ENCODE data around the gene FFAR1. TPM values are rescaled to one million over a fixed set of nuclear protein-coding genes. Genes with fewer than 3 reads are reported as not detected.

Gene FFAR1
- total and polyA plus RNA-seq, 2 donors (not counting 1 experiment from before 2014, with no cell fraction given): not detected

DNA sequence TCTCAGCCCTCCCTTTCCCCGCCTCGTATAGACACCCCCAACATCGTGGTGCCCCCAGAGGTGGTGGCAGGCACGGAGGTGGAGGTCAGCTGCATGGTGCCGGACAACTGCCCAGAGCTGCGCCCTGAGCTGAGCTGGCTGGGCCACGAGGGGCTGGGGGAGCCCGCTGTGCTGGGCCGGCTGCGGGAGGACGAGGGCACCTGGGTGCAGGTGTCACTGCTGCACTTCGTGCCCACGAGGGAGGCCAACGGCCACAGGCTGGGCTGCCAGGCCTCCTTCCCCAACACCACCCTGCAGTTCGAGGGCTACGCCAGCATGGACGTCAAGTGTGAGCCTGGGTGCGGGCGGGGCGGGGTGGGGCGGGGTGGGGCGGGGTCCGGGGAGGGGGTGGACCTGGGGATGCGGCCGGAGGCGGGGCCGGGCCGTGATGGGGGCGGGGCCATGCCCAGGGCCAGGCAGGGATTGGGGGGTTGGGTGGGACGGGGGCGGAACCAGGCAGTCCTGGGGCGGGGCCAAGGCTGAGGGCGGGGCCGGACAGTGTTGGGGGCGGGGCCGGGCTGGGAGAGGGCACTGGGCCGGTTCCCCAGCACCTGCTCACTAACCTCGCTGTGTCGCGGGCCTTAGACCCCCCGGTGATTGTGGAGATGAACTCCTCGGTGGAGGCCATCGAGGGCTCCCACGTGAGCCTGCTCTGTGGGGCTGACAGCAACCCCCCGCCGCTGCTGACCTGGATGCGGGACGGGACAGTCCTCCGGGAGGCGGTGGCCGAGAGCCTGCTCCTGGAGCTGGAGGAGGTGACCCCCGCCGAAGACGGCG is 48.0 kb upstream of the FFAR1 start:
- no peak for TF ChIP-seq EZH2 (IDR thresholded peaks at IDR 0.05; ENCODE audit: low read length, missing control alignments)
- TF ChIP-seq, protein P1, sequence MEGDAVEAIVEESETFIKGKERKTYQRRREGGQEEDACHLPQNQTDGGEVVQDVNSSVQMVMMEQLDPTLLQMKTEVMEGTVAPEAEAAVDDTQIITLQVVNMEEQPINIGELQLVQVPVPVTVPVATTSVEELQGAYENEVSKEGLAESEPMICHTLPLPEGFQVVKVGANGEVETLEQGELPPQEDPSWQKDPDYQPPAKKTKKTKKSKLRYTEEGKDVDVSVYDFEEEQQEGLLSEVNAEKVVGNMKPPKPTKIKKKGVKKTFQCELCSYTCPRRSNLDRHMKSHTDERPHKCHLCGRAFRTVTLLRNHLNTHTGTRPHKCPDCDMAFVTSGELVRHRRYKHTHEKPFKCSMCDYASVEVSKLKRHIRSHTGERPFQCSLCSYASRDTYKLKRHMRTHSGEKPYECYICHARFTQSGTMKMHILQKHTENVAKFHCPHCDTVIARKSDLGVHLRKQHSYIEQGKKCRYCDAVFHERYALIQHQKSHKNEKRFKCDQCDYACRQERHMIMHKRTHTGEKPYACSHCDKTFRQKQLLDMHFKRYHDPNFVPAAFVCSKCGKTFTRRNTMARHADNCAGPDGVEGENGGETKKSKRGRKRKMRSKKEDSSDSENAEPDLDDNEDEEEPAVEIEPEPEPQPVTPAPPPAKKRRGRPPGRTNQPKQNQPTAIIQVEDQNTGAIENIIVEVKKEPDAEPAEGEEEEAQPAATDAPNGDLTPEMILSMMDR (conservative IDR thresholded peaks at IDR 0.05 in 1 of 2, IDR thresholded peaks at IDR 0.05 in 1 of 2; ENCODE audit: low read depth in 1 of 2, low read length in 2 of 2): no peak
- no peaks in the 10 kb centered on the region for H3K36me3 ChIP-seq (ENCODE audit: control insufficient read depth, insufficient read depth, low read length)
- H3K4me3 ChIP-seq (replicated peaks in 1 of 4; ENCODE audit: control extremely low read depth in 1 of 4, insufficient read depth in 1 of 4, low read depth in 3 of 4, low read length in 4 of 4): no peak overlapping the region
- no peak overlapping the region for H3K4me2 ChIP-seq (ENCODE audit: extremely low read depth, insufficient read depth, low read length)
- H3K4me1 ChIP-seq (ENCODE audit: control insufficient read depth, extremely low read depth, insufficient read depth, low read length): no peaks in the 10 kb centered on the region
- no peaks in the 10 kb centered on the region for H4K20me1 ChIP-seq (ENCODE audit: control insufficient read depth, extremely low read depth, insufficient read depth, low read length)
- no peak overlapping the region for H3K27ac ChIP-seq (ENCODE audit: insufficient read depth, low read length)
- peaks cover 2% of the 10 kb centered on the region for H3K27me3 ChIP-seq (ENCODE audit: control insufficient read depth, insufficient read depth, low read length)
- H3K9ac ChIP-seq (ENCODE audit: insufficient read depth, low read length): no peak overlapping the region
- no peak for DNase-seq (ENCODE audit: low read depth in 2 of 2)
- no peak overlapping the region for H2AFZ ChIP-seq (ENCODE audit: low read length)
- no peaks in the 10 kb centered on the region for H3K79me2 ChIP-seq (ENCODE audit: control insufficient read depth, insufficient read depth, low read length)
- H3K9me3 ChIP-seq (ENCODE audit: control insufficient read depth, insufficient read depth, low read depth, low read length): no peaks in the 10 kb centered on the region

DNA sequence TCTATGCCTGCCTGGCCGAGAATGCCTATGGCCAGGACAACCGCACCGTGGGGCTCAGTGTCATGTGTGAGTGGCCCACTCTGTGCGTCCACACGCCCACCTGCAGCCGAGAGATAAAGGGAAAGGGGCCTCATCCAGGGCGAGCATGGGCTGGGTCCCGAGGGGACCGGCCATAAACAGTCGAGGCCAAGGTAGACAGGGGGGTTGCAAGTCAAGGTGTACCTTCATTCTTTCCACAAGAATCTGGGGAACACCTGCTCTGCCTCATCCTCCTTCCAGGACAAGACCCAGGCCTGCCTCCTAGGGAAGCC is 47.4 kb upstream of the FFAR1 start:
- TF ChIP-seq, protein P1 (conservative IDR thresholded peaks at IDR 0.05 in 1 of 2, IDR thresholded peaks at IDR 0.05 in 1 of 2; ENCODE audit: low read depth in 1 of 2, low read length in 2 of 2): no peak
- TF ChIP-seq EZH2 (IDR thresholded peaks at IDR 0.05; ENCODE audit: low read length, missing control alignments): no peak
- no peak for DNase-seq (ENCODE audit: low read depth in 2 of 2)
- Histone ChIP-seq H2AFZ (ENCODE audit: low read length) (no peak overlapping the region), H3K9ac (ENCODE audit: insufficient read depth, low read length) (no peak overlapping the region), H3K27ac (ENCODE audit: insufficient read depth, low read length) (no peak overlapping the region), H3K4me1 (ENCODE audit: control insufficient read depth, extremely low read depth, insufficient read depth, low read length) (no peaks in the 10 kb centered on the region), H3K79me2 (ENCODE audit: control insufficient read depth, insufficient read depth, low read length) (no peaks in the 10 kb centered on the region), H4K20me1 (ENCODE audit: control insufficient read depth, extremely low read depth, insufficient read depth, low read length) (no peaks in the 10 kb centered on the region), H3K36me3 (ENCODE audit: control insufficient read depth, insufficient read depth, low read length) (no peaks in the 10 kb centered on the region), H3K27me3 (ENCODE audit: control insufficient read depth, insufficient read depth, low read length) (peaks cover 2% of the 10 kb centered on the region), H3K4me2 (ENCODE audit: extremely low read depth, insufficient read depth, low read length) (no peak overlapping the region), H3K4me3 (replicated peaks in 1 of 4; ENCODE audit: control extremely low read depth in 1 of 4, insufficient read depth in 1 of 4, low read depth in 3 of 4, low read length in 4 of 4) (no peak overlapping the region), H3K9me3 (ENCODE audit: control insufficient read depth, insufficient read depth, low read depth, low read length) (no peaks in the 10 kb centered on the region)

DNA sequence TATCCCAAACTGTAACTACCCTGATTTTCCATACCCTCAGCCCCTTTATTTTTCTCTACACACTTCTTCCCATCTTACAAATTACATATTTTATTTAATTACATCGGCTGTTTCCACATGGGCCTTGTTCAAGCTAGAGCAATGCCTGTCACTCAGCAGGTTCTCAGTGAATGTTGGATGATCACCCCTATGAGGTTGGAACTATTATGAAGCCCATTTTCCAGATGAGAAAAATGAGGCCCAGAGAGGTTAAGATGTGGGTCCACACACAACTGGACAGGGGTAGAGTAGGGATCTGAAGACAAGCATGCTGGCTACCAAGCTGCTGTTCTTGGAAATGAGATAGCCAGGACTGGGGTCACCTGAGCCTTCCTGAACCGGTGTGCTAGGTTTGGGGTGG is 45.7 kb upstream of the FFAR1 start:
- no peaks in the 10 kb centered on the region for H4K20me1 ChIP-seq (ENCODE audit: control insufficient read depth, extremely low read depth, insufficient read depth, low read length)
- no peaks in the 10 kb centered on the region for H3K36me3 ChIP-seq (ENCODE audit: control insufficient read depth, insufficient read depth, low read length)
- H3K27me3 ChIP-seq (ENCODE audit: control insufficient read depth, insufficient read depth, low read length): peaks cover 2% of the 10 kb centered on the region
- TF ChIP-seq, protein P1 (conservative IDR thresholded peaks at IDR 0.05 in 1 of 2, IDR thresholded peaks at IDR 0.05 in 1 of 2; ENCODE audit: low read depth in 1 of 2, low read length in 2 of 2): no peak
- no peak for TF ChIP-seq EZH2 (IDR thresholded peaks at IDR 0.05; ENCODE audit: low read length, missing control alignments)
- H3K9ac ChIP-seq (ENCODE audit: insufficient read depth, low read length): no peak overlapping the region
- H3K4me1 ChIP-seq (ENCODE audit: control insufficient read depth, extremely low read depth, insufficient read depth, low read length): no peaks in the 10 kb centered on the region
- no peaks in the 10 kb centered on the region for H3K9me3 ChIP-seq (ENCODE audit: control insufficient read depth, insufficient read depth, low read depth, low read length)
- no peak for DNase-seq (ENCODE audit: low read depth in 2 of 2)
- H3K4me3 ChIP-seq (replicated peaks in 1 of 4; ENCODE audit: control extremely low read depth in 1 of 4, insufficient read depth in 1 of 4, low read depth in 3 of 4, low read length in 4 of 4): no peak overlapping the region
- no peaks in the 10 kb centered on the region for H3K79me2 ChIP-seq (ENCODE audit: control insufficient read depth, insufficient read depth, low read length)
- no peak overlapping the region for H2AFZ ChIP-seq (ENCODE audit: low read length)
- H3K4me2 ChIP-seq (ENCODE audit: extremely low read depth, insufficient read depth, low read length): no peak overlapping the region
- no peak overlapping the region for H3K27ac ChIP-seq (ENCODE audit: insufficient read depth, low read length)

Data from fibroblast of lung (primary cell).